BJ (cell line): ENCODE measurements around the gene TLK2. TPM values are rescaled to one million over a fixed set of nuclear protein-coding genes. Genes with fewer than 3 reads are reported as not detected.

Source experiments
- CTCF ChIA-PET: fragments of 350-600 bp; formaldehyde crosslinking; extraction: SDS; loops from one replicate; lab custom pipeline; 2021; ENCODE audit warnings: antibody characterized with exemption, inconsistent platforms; lab: Yijun Ruan, JAX
- POLR2A ChIA-PET: fragments of 300-600 bp; sonication (Branson Sonifier 250); formaldehyde crosslinking; extraction: SDS; loops from one replicate; lab custom pipeline; 2021; ENCODE audit warnings: antibody characterized with exemption; lab: Charles Lee
- DNase-seq: peaks from one replicate; pipeline ENCODE4 v3.0.0-alpha.2; 2011; ENCODE audit warnings: low read depth
- H3K27me3 ChIP-seq: 2 replicates; pipeline ENCODE4 v1.6.0; 2011; ENCODE audit warnings: low read length; ENCODE audit not compliant: control insufficient read depth, insufficient read depth
- H3K36me3 ChIP-seq: 2 replicates; pipeline ENCODE4 v1.5.1; 2011; ENCODE audit warnings: low read length; ENCODE audit not compliant: control insufficient read depth, insufficient read depth
- H3K4me3 ChIP-seq: 2 replicates; pipeline ENCODE4 v1.5.1; 2011; ENCODE audit warnings: low read depth, mild to moderate bottlenecking, control low read depth, low read length
- polyA plus RNA-seq: library from polyadenylated mRNA; depleted of rRNA; stranded (reverse); fragments of >200 nt; gene quantifications from 2 replicates; pipeline ENCODE4 v1.2.3, GENCODE V29; 2011; rRNA removed
- small RNA-seq: library from RNA; depleted of rRNA; stranded (forward); fragments of <200 nt; gene quantifications from one replicate; pipeline ENCODE3, GENCODE V24; 2012; ENCODE audit warnings: low replicate concordance, low read depth; ENCODE audit not compliant: insufficient read length
- TF ChIP-seq, protein P1 (sequence below): IDR thresholded peaks from 2 replicates; pipeline ENCODE4 v1.5.1; 2011; ENCODE audit warnings: low read depth, mild to moderate bottlenecking, control low read depth, inconsistent platforms, low read length, moderate library complexity; ENCODE audit not compliant: insufficient read depth

The TLK2 gene
- polyA plus RNA-seq, 1 experiment, result 68.9 TPM

GRCh38 chr17:62662855-62663254 lies 184.2 kb downstream of the TLK2 start:
- CTCF ChIA-PET, result interaction anchor here (2.3 kb wide), 1 partner anchor 9 kb away, joined by 7 read pairs; no protein-coding TSS in a partner anchor
- POLR2A ChIA-PET, result no interaction called here
- H3K4me3 ChIP-seq, result no peak overlapping the region
- no peak for DNase-seq
- no peaks in the 10 kb centered on the region for H3K27me3 ChIP-seq
- peaks cover 31% of the 10 kb centered on the region for H3K36me3 ChIP-seq
- TF ChIP-seq, protein P1, sequence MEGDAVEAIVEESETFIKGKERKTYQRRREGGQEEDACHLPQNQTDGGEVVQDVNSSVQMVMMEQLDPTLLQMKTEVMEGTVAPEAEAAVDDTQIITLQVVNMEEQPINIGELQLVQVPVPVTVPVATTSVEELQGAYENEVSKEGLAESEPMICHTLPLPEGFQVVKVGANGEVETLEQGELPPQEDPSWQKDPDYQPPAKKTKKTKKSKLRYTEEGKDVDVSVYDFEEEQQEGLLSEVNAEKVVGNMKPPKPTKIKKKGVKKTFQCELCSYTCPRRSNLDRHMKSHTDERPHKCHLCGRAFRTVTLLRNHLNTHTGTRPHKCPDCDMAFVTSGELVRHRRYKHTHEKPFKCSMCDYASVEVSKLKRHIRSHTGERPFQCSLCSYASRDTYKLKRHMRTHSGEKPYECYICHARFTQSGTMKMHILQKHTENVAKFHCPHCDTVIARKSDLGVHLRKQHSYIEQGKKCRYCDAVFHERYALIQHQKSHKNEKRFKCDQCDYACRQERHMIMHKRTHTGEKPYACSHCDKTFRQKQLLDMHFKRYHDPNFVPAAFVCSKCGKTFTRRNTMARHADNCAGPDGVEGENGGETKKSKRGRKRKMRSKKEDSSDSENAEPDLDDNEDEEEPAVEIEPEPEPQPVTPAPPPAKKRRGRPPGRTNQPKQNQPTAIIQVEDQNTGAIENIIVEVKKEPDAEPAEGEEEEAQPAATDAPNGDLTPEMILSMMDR, result no peak

Small RNA genes within 50 kb of the gene (small RNA-seq; reads per million reads assigned to genes)
- not detected for gene RF00019

Other genes with a start within 250 kb of the TLK2 start
- gene EFCAB3, start 98.3 kb upstream of the TLK2 start, polyA plus RNA-seq, result not detected in 2 replicates
- 9.9 and 14.6 TPM in 2 replicates for gene METTL2A, start 54.9 kb upstream of the TLK2 start, polyA plus RNA-seq
- gene MRC2, start 148.8 kb downstream of the TLK2 start, polyA plus RNA-seq, result 90.1 and 271 TPM in 2 replicates